Measurements from ENCODE around the gene CASZ1. TPM values are rescaled to one million over a fixed set of nuclear protein-coding genes. Genes with fewer than 3 reads are reported as not detected.

The CASZ1 gene
- total RNA-seq, 1 experiment from 2014 or later, result 15.2 TPM

GRCh38 chr1:10789047-10789791, 7.2 kb downstream of the CASZ1 start:
- peaks cover 19% of the 10 kb centered on the region for H3K4me1 ChIP-seq (replicated peaks; ENCODE audit: insufficient read depth)
- H2AFZ ChIP-seq, result no peak overlapping the region
- H3K79me2 ChIP-seq (ENCODE audit: low read depth), result no peaks in the 10 kb centered on the region
- intact Hi-C loops (cut with micrococcal nuclease; ENCODE audit: unreplicated experiment), result no loop called here
- POLR2A ChIA-PET (ENCODE audit: unreplicated experiment), result interaction anchor here (0.7 kb wide), 1 partner anchor 128 kb away, joined by 6 read pairs; no protein-coding TSS in a partner anchor
- H3K27me3 ChIP-seq (ENCODE audit: insufficient read depth, low read depth), result no peaks in the 10 kb centered on the region
- peaks cover 5% of the 10 kb centered on the region; the same call in 1 of the 2 replicates for H3F3A ChIP-seq (ENCODE audit: insufficient read depth, low read depth)
- no peak overlapping the region for H3K4me2 ChIP-seq
- H3K4me3 ChIP-seq, result no peak overlapping the region
- BruUV-seq (replicated peaks), result no TSS peak
- H4K20me1 ChIP-seq (ENCODE audit: insufficient read depth), result no peaks in the 10 kb centered on the region
- DNase-seq, result no peak
- no peaks in the 10 kb centered on the region for H3K9me3 ChIP-seq (ENCODE audit: insufficient read depth, low read depth)
- H3K36me3 ChIP-seq (ENCODE audit: low read depth), result no peaks in the 10 kb centered on the region
- TF ChIP-seq EZH2 (IDR thresholded peaks at IDR 0.05; ENCODE audit: low read depth), result no peak
- TF ChIP-seq, protein P1, sequence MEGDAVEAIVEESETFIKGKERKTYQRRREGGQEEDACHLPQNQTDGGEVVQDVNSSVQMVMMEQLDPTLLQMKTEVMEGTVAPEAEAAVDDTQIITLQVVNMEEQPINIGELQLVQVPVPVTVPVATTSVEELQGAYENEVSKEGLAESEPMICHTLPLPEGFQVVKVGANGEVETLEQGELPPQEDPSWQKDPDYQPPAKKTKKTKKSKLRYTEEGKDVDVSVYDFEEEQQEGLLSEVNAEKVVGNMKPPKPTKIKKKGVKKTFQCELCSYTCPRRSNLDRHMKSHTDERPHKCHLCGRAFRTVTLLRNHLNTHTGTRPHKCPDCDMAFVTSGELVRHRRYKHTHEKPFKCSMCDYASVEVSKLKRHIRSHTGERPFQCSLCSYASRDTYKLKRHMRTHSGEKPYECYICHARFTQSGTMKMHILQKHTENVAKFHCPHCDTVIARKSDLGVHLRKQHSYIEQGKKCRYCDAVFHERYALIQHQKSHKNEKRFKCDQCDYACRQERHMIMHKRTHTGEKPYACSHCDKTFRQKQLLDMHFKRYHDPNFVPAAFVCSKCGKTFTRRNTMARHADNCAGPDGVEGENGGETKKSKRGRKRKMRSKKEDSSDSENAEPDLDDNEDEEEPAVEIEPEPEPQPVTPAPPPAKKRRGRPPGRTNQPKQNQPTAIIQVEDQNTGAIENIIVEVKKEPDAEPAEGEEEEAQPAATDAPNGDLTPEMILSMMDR (conservative IDR thresholded peaks at IDR 0.05), result no peak
- H3K27ac ChIP-seq, result no peak overlapping the region
- CTCF ChIA-PET, result no interaction called here
- H3K9me2 ChIP-seq (ENCODE audit: insufficient read depth), result no peaks in the 10 kb centered on the region

DNA sequence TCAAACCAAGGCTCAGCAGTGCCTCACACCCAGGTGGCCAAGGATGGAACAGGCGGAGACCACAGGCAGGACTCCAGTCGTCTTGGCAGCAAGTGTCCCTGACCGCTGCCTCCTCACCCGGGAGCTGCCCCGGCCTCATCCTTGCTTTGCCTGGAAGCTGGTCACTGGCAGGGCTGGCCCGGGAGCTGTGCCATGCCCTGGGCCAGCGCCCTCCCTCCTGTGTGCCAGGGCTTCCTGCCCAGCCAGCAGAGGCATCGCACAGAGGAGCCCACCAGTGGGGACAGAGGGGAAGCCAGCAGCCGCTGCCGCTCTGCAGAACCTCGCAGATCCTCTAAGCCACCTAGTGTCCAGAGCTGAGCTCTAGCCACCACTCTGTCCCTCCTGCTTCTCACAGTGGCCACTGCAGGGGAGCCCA, 7.8 kb downstream of the CASZ1 start:
- Histone ChIP-seq H3K9me2 (ENCODE audit: insufficient read depth) (no peaks in the 10 kb centered on the region), H3K27me3 (ENCODE audit: insufficient read depth, low read depth) (no peaks in the 10 kb centered on the region), H3K4me2 (no peak overlapping the region), H4K20me1 (ENCODE audit: insufficient read depth) (no peaks in the 10 kb centered on the region), H3K4me3 (no peak overlapping the region), H2AFZ (no peak overlapping the region), H3K4me1 (replicated peaks; ENCODE audit: insufficient read depth) (peaks cover 19% of the 10 kb centered on the region), H3K79me2 (ENCODE audit: low read depth) (no peaks in the 10 kb centered on the region), H3K9me3 (ENCODE audit: insufficient read depth, low read depth) (no peaks in the 10 kb centered on the region), H3K27ac (no peak overlapping the region), H3F3A (ENCODE audit: insufficient read depth, low read depth) (peaks cover 5% of the 10 kb centered on the region; the same call in 1 of the 2 replicates), H3K36me3 (ENCODE audit: low read depth) (no peaks in the 10 kb centered on the region)
- ChIA-PET CTCF (no interaction called here), POLR2A (ENCODE audit: unreplicated experiment) (interaction anchor here (0.7 kb wide), 1 partner anchor 128 kb away, joined by 6 read pairs; no protein-coding TSS in a partner anchor)
- no peak for TF ChIP-seq EZH2 (IDR thresholded peaks at IDR 0.05; ENCODE audit: low read depth)
- TF ChIP-seq, protein P1 (conservative IDR thresholded peaks at IDR 0.05), result no peak
- no peak for DNase-seq
- BruUV-seq (replicated peaks), result no TSS peak
- intact Hi-C loops (cut with micrococcal nuclease; ENCODE audit: unreplicated experiment), result no loop called here

- CTCF ChIA-PET, result no interaction called here
- Histone ChIP-seq H3K27me3 (ENCODE audit: insufficient read depth, low read depth) (no peaks in the 10 kb centered on the region), H3K36me3 (ENCODE audit: low read depth) (no peaks in the 10 kb centered on the region), H3K9me2 (ENCODE audit: insufficient read depth) (no peaks in the 10 kb centered on the region), H3K4me1 (replicated peaks; ENCODE audit: insufficient read depth) (peaks cover 10% of the 10 kb centered on the region), H3K79me2 (ENCODE audit: low read depth) (no peaks in the 10 kb centered on the region), H3K4me3 (no peak overlapping the region), H3K27ac (no peak overlapping the region), H4K20me1 (ENCODE audit: insufficient read depth) (no peaks in the 10 kb centered on the region), H3K4me2 (no peak overlapping the region), H3F3A (ENCODE audit: insufficient read depth, low read depth) (no peaks in the 10 kb centered on the region), H3K9me3 (ENCODE audit: insufficient read depth, low read depth) (no peaks in the 10 kb centered on the region), H2AFZ (no peak overlapping the region)
- DNase-seq, result no peak
- POLR2A ChIA-PET (ENCODE audit: unreplicated experiment), result no interaction called here
- intact Hi-C loops (cut with micrococcal nuclease; ENCODE audit: unreplicated experiment), result no loop called here
- no TSS peak for BruUV-seq (replicated peaks)
- TF ChIP-seq, protein P1 (conservative IDR thresholded peaks at IDR 0.05), result no peak
- no peak for TF ChIP-seq EZH2 (IDR thresholded peaks at IDR 0.05; ENCODE audit: low read depth)
These were observed 9.2 kb downstream of the CASZ1 start for GRCh38 chr1:10787286-10787685.

All from PC-9 (cell line).